GM12864 (cell line): ENCODE measurements around the gene SSTR4.

Experiments used
- DNase-seq: peaks from one replicate; pipeline ENCODE4 v3.0.0-alpha.2; 2011; ENCODE audit warnings: low read depth
- H3K4me3 ChIP-seq: 2 replicates; pipeline ENCODE4 v1.5.1; 2011; ENCODE audit warnings: mild to moderate bottlenecking, low read depth, low read length, control low read depth
- TF ChIP-seq, protein P1 (sequence below): IDR thresholded peaks from 2 replicates; pipeline ENCODE4 v1.5.1; 2011; ENCODE audit warnings: low read depth, mild to moderate bottlenecking, moderate library complexity, low read length, control low read depth, inconsistent platforms; ENCODE audit errors: missing control alignments

SSTR4 gene

DNA sequence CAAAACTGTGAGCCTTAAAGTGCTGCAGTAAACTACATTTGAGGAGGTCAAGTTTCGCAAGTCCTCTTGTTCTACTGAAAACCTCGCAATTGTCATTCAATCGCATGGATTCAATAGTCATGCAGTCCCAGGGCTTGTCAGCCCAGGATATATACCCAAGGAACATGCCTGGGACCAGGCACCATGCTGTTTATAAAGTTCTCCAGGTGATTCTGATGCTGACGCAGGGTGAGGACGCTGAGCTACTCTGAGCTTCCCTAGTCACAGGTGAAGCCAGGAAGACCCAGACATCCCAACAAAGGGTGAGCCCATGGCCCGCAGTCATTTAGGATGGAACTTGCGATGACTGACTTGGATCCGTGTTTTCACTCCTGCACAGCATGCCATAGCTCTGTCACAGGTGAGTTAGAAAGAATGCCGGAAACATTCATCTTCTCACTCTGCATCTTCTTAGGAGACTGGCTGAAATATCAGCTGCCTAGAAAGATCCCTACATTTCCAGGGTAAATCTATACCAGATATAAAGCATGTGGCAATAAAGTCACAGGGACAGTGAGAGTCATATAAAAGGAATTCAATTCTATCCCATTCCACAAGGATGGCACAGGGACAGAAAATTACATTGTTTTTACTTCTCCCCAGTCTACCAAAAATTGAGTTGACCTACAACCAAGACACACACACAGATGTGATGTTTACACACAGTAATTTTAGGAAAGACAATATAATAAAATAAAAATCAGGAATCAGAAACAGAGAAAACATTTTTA is 27.0 kb upstream of the SSTR4 start:
- TF ChIP-seq, protein P1, sequence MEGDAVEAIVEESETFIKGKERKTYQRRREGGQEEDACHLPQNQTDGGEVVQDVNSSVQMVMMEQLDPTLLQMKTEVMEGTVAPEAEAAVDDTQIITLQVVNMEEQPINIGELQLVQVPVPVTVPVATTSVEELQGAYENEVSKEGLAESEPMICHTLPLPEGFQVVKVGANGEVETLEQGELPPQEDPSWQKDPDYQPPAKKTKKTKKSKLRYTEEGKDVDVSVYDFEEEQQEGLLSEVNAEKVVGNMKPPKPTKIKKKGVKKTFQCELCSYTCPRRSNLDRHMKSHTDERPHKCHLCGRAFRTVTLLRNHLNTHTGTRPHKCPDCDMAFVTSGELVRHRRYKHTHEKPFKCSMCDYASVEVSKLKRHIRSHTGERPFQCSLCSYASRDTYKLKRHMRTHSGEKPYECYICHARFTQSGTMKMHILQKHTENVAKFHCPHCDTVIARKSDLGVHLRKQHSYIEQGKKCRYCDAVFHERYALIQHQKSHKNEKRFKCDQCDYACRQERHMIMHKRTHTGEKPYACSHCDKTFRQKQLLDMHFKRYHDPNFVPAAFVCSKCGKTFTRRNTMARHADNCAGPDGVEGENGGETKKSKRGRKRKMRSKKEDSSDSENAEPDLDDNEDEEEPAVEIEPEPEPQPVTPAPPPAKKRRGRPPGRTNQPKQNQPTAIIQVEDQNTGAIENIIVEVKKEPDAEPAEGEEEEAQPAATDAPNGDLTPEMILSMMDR = no peak

DNA sequence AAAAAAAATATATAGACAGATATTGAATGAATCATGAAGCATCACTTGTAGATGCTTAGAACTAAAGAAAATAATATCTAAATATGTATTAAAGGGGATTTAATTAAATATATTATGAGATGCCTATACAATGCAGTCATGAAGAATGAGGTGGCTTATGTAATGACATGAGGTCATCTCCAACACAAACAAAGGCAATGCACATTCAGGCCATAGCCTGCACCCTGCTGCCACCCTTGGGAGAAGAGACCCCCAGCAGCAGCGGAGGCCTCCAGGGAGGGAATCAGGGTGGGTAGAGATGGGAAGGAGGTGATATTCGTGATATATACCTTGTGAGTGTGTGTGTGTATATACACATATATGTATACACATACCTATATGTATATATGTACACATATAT is 26.4 kb upstream of the SSTR4 start:
- H3K4me3 ChIP-seq = no peak overlapping the region
- DNase-seq = no peak
- TF ChIP-seq, protein P1 = no peak

More for the DNA sequence above, 27.0 kb upstream of the SSTR4 start:
- no peak for DNase-seq
- H3K4me3 ChIP-seq = no peak overlapping the region

DNA sequence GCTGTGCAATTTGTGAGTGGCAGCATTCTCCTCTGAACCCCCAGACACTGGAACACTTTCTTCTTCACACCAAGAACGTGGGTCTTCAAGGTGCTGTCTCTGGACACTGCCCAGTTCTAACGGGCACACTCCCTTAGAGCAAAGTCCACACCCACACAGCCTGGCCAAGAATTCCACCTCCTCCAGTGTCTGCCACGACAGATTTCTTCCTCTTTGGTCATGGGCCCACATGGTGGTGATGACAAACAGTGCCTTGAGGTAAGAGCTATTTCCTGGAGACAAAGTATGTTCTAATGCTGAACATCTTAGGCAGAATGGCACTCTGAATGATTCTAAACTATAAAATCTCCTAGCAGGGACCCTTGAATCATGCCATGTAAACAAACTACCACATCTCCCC is 25.5 kb upstream of the SSTR4 start:
- TF ChIP-seq, protein P1 = no peak
- no peak overlapping the region for H3K4me3 ChIP-seq
- DNase-seq = no peak

DNA sequence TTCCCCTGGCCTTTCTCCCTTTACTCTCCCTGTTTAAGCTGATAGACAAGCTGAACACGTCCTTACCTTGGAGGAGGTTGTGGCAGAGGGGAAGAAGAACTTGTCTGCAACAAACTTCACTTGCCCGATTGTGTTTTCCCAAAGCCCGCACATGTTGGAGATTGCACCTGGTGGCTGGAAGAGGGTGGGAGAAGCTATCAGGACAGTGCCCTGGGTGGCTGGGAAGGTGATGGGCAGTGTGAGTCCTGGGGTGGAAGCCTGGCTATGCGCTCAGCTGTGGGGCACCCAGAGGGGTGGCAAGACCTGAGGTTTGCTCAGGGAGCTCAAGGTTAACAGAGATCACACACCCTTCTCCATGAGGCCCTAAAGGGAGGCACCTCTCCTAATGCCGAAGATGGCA is 25.0 kb upstream of the SSTR4 start:
- no peak overlapping the region for H3K4me3 ChIP-seq
- TF ChIP-seq, protein P1 = no peak
- DNase-seq = no peak

DNA sequence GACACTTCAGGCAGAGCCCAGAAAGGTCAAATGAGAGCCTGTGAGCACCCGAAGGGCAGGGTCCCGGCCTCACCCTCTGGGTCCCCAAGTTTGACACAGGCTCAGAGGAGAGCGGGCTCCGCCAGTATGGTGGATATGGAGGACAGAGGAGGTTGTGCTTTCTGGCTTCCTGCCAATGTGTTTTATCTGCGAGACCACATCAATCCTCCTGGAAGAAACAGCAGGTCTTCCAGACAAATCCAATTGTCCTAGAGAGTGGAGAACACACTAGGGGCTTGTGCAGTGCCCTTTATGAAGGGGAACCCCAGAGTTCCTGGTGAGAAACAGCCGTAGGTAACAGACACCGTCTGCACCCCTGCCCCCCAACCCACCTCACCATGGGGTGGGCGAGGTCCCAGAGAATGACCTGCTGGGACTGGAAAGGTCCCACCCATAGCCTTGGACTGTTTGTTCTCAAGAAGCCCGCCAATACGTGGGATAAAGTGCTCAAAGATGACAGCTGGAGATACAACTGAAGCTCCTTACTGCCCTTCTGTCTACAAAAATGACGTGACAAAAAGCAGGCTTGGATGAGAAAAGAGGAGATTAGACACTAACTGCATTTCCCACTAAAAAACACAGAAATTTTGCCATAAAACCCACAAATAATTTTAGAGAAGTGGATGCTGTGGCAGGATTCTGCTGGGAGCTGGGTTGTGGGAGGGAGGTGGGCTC is 23.9 kb upstream of the SSTR4 start:
- DNase-seq = no peak
- H3K4me3 ChIP-seq = no peak overlapping the region
- TF ChIP-seq, protein P1 = no peak

DNA sequence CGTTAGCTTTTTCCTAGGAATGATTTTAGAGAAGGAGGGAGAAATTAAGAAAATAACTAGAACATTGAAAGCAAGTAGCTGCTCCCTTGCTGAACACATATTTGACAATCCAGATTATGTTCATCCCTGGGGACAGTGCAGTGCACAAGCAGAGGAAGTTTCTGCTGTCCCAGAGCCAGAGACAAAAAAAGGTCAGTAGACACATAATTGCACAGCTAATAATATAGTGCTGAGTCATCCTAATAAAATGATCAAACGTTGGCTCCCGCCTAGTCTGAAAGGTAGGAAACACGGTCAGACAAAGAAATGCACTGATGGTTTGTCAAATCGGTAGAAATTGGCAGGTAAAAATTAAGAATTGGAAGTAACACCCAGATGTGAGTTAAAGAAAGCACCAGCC is 21.7 kb upstream of the SSTR4 start:
- TF ChIP-seq, protein P1 = no peak
- no peak overlapping the region for H3K4me3 ChIP-seq
- no peak for DNase-seq
